ENCODE data around the gene KDM3A. TPM values are rescaled to one million over a fixed set of nuclear protein-coding genes. Genes with fewer than 3 reads are reported as not detected.

KDM3A gene
- total RNA-seq, 2 experiments from 2014 or later, result 81.9 to 91.8 TPM

GRCh38 chr2:86414996-86415395, 26.2 kb upstream of the KDM3A start:
- Mint-ChIP-seq H3K27ac (no peak overlapping the region), H3K4me1 (no peaks in the 10 kb centered on the region), H3K36me3 (ENCODE audit: low read depth) (peaks cover 3% of the 10 kb centered on the region), H3K9me3 (no peaks in the 10 kb centered on the region), H3K4me3 (no peak overlapping the region), H3K27me3 (peaks cover 31% of the 10 kb centered on the region)
- POLR2A ChIA-PET, result interaction anchor here (1.0 kb wide), 1 partner anchor 26 kb away, joined by 3 read pairs; the partner anchor contains the start of gene KDM3A
- DNase-seq, result no peak
- CTCF ChIA-PET, result interaction anchor here (0.6 to 1.5 kb wide), 2 partner anchors 13 to 18 kb away, joined by 3 to 4 read pairs; no protein-coding TSS in a partner anchor

- Mint-ChIP-seq H3K9me3 (no peaks in the 10 kb centered on the region), H3K27me3 (peaks cover 35% of the 10 kb centered on the region), H3K4me3 (no peak overlapping the region), H3K36me3 (ENCODE audit: low read depth) (peaks cover 3% of the 10 kb centered on the region), H3K27ac (no peak overlapping the region), H3K4me1 (no peaks in the 10 kb centered on the region)
- ChIA-PET POLR2A (no interaction called here), CTCF (no interaction called here)
- no peak for DNase-seq
Observed at GRCh38 chr2:86416146-86416545, 25.0 kb upstream of the KDM3A start.

- CTCF ChIA-PET, result no interaction called here
- Mint-ChIP-seq H3K9me3 (no peaks in the 10 kb centered on the region), H3K27ac (no peak overlapping the region), H3K4me3 (no peak overlapping the region), H3K36me3 (ENCODE audit: low read depth) (peaks cover under 1% of the 10 kb centered on the region), H3K4me1 (no peaks in the 10 kb centered on the region), H3K27me3 (peaks cover 36% of the 10 kb centered on the region)
- DNase-seq, result no peak
- POLR2A ChIA-PET, result no interaction called here
Observed at GRCh38 chr2:86417961-86418360, 23.2 kb upstream of the KDM3A start.

GRCh38 chr2:86420913-86421312, 20.3 kb upstream of the KDM3A start:
- Mint-ChIP-seq H3K27ac (no peak overlapping the region), H3K4me3 (no peak overlapping the region), H3K27me3 (peaks cover 42% of the 10 kb centered on the region), H3K4me1 (no peaks in the 10 kb centered on the region), H3K9me3 (no peaks in the 10 kb centered on the region), H3K36me3 (ENCODE audit: low read depth) (no peaks in the 10 kb centered on the region)
- POLR2A ChIA-PET, result no interaction called here
- DNase-seq, result no peak
- CTCF ChIA-PET, result no interaction called here

- ChIA-PET POLR2A (no interaction called here), CTCF (no interaction called here)
- H3K4me3 Mint-ChIP-seq, result no peak overlapping the region
- no peak for DNase-seq
- no peaks in the 10 kb centered on the region for H3K4me1 Mint-ChIP-seq
- peaks cover 6% of the 10 kb centered on the region for H3K9me3 Mint-ChIP-seq
- H3K36me3 Mint-ChIP-seq (ENCODE audit: low read depth), result no peaks in the 10 kb centered on the region
- H3K27ac Mint-ChIP-seq, result no peak overlapping the region
- peaks cover 41% of the 10 kb centered on the region for H3K27me3 Mint-ChIP-seq
Observed at GRCh38 chr2:86426271-86426670, 14.9 kb upstream of the KDM3A start.

- Mint-ChIP-seq H3K9me3 (peaks cover 6% of the 10 kb centered on the region), H3K4me3 (no peak overlapping the region), H3K4me1 (no peaks in the 10 kb centered on the region), H3K27me3 (peaks cover 40% of the 10 kb centered on the region), H3K27ac (no peak overlapping the region), H3K36me3 (ENCODE audit: low read depth) (no peaks in the 10 kb centered on the region)
- ChIA-PET CTCF (no interaction called here), POLR2A (interaction anchor here (1.0 kb wide), 1 partner anchor 12 kb away, joined by 3 read pairs; the partner anchor contains the start of gene KDM3A)
- no peak for DNase-seq
Observed at GRCh38 chr2:86429335-86429734, 11.8 kb upstream of the KDM3A start.

- Mint-ChIP-seq H3K4me1 (no peaks in the 10 kb centered on the region), H3K36me3 (ENCODE audit: low read depth) (no peaks in the 10 kb centered on the region), H3K9me3 (peaks cover 6% of the 10 kb centered on the region), H3K4me3 (no peak overlapping the region), H3K27ac (no peak overlapping the region), H3K27me3 (peaks cover 36% of the 10 kb centered on the region)
- CTCF ChIA-PET, result no interaction called here
- POLR2A ChIA-PET, result interaction anchor here (1.0 kb wide), 1 partner anchor 11 kb away, joined by 3 read pairs; the partner anchor contains the start of gene KDM3A
- DNase-seq, result no peak
Observed at GRCh38 chr2:86430368-86430767, 10.8 kb upstream of the KDM3A start.

- Mint-ChIP-seq H3K9me3 (peaks cover 16% of the 10 kb centered on the region), H3K4me1 (no peaks in the 10 kb centered on the region), H3K36me3 (ENCODE audit: low read depth) (no peaks in the 10 kb centered on the region), H3K4me3 (no peak overlapping the region), H3K27me3 (peaks cover 32% of the 10 kb centered on the region), H3K27ac (no peak overlapping the region)
- POLR2A ChIA-PET, result interaction anchor here (0.9 kb wide), 1 partner anchor 9 kb away, joined by 4 read pairs; no protein-coding TSS in a partner anchor
- DNase-seq, result no peak
- CTCF ChIA-PET, result no interaction called here
Observed at GRCh38 chr2:86433137-86433536, 8.0 kb upstream of the KDM3A start.

GRCh38 chr2:86434290-86434689, 6.9 kb upstream of the KDM3A start:
- no peaks in the 10 kb centered on the region for H3K4me1 Mint-ChIP-seq
- H3K9me3 Mint-ChIP-seq, result peaks cover 16% of the 10 kb centered on the region
- ChIA-PET CTCF (no interaction called here), POLR2A (no interaction called here)
- H3K27ac Mint-ChIP-seq, result no peak overlapping the region
- peaks cover 2% of the 10 kb centered on the region for H3K36me3 Mint-ChIP-seq (ENCODE audit: low read depth)
- no peak overlapping the region for H3K4me3 Mint-ChIP-seq
- peaks cover 31% of the 10 kb centered on the region for H3K27me3 Mint-ChIP-seq
- DNase-seq, result no peak

- Mint-ChIP-seq H3K27ac (no peak overlapping the region), H3K4me1 (peaks cover 4% of the 10 kb centered on the region), H3K9me3 (peaks cover 19% of the 10 kb centered on the region), H3K4me3 (no peak overlapping the region), H3K36me3 (ENCODE audit: low read depth) (peaks cover 15% of the 10 kb centered on the region), H3K27me3 (peaks cover 29% of the 10 kb centered on the region)
- CTCF ChIA-PET, result no interaction called here
- no peak for DNase-seq
- POLR2A ChIA-PET, result no interaction called here
Observed at GRCh38 chr2:86435531-86435930, 5.6 kb upstream of the KDM3A start.

GRCh38 chr2:86436328-86436727, 4.8 kb upstream of the KDM3A start:
- Mint-ChIP-seq H3K27me3 (peaks cover 24% of the 10 kb centered on the region), H3K9me3 (peaks cover 20% of the 10 kb centered on the region), H3K4me1 (peaks cover 7% of the 10 kb centered on the region), H3K36me3 (ENCODE audit: low read depth) (peaks cover 19% of the 10 kb centered on the region), H3K27ac (no peak overlapping the region), H3K4me3 (no peak overlapping the region)
- DNase-seq, result no peak
- CTCF ChIA-PET, result no interaction called here
- POLR2A ChIA-PET, result no interaction called here

GRCh38 chr2:86439879-86440630, 1.1 kb upstream of the KDM3A start:
- DNase-seq, result no peak
- Mint-ChIP-seq H3K4me3 (peak overlapping the region; percentile 92), H3K36me3 (ENCODE audit: low read depth) (peaks cover 47% of the 10 kb centered on the region), H3K4me1 (peaks cover 35% of the 10 kb centered on the region), H3K27me3 (peaks cover 9% of the 10 kb centered on the region), H3K27ac (peak overlapping the region; percentile 99), H3K9me3 (peaks cover 20% of the 10 kb centered on the region)
- ChIA-PET POLR2A (interaction anchor here (0.9 to 4.5 kb wide), 19 partner anchors 11 to 1085 kb away, joined by 3 to 122 read pairs (median 11); partner anchors contain the start of genes CHMP3, IMMT, MRPL35 and POLR1A), CTCF (interaction anchor here (0.7 to 3.7 kb wide), 8 partner anchors 9 to 360 kb away, joined by 3 to 20 read pairs (median 4); partner anchors contain the start of gene CHMP3)

GRCh38 chr2:86441392-86441881, 266 bp downstream of the KDM3A start:
- H3K4me3 Mint-ChIP-seq, result peak overlapping the region; percentile 92
- DNase-seq, result no peak
- CTCF ChIA-PET, result interaction anchor here (0.9 to 3.7 kb wide), 11 partner anchors 8 to 361 kb away, joined by 3 to 20 read pairs (median 4); partner anchors contain the start of gene CHMP3
- H3K27me3 Mint-ChIP-seq, result peaks cover 4% of the 10 kb centered on the region
- peaks cover 60% of the 10 kb centered on the region for H3K36me3 Mint-ChIP-seq (ENCODE audit: low read depth)
- POLR2A ChIA-PET, result interaction anchor here (0.6 to 4.5 kb wide), 41 partner anchors 8 to 1575 kb away, joined by 3 to 122 read pairs (median 5); partner anchors contain the start of genes CHMP3, IMMT, MAT2A and MRPL35
- peak overlapping the region; percentile 99 for H3K27ac Mint-ChIP-seq
- peaks cover 47% of the 10 kb centered on the region for H3K4me1 Mint-ChIP-seq
- H3K9me3 Mint-ChIP-seq, result peaks cover 16% of the 10 kb centered on the region

All from activated CD4-positive, alpha-beta memory T cell treated with anti-CD3 and anti-CD28 coated beads, Interleukin-2, amount 10 ng/mL, durations not matched to agents 7 days and 5 days (primary cell).